ENCODE measurements around the gene PSKH1.

Gene PSKH1

GRCh38 chr16:67945392-67945933 lies 52.4 kb downstream of the PSKH1 start:
- H3K36me3 ChIP-seq (ENCODE audit: insufficient read depth, low read length) = peaks cover 69% of the 10 kb centered on the region
- H3K9me3 ChIP-seq (ENCODE audit: low read length) = no peaks in the 10 kb centered on the region
- peaks cover 31% of the 10 kb centered on the region for H3K4me1 ChIP-seq (ENCODE audit: insufficient read depth, low read length)
- no peak overlapping the region for H3K9ac ChIP-seq (ENCODE audit: low read length)
- no peak overlapping the region for H3K4me3 ChIP-seq (ENCODE audit: low read depth in 1 of 2, low read length in 2 of 2)
- no peak overlapping the region for H3K27ac ChIP-seq (ENCODE audit: low read depth, low read length)
- H3K27me3 ChIP-seq (ENCODE audit: control insufficient read depth in 1 of 2, insufficient read depth in 2 of 2, low read length in 2 of 2) = no peaks in the 10 kb centered on the region

- peaks cover 75% of the 10 kb centered on the region for H3K36me3 ChIP-seq (ENCODE audit: insufficient read depth, low read length)
- H3K4me3 ChIP-seq (ENCODE audit: low read depth in 1 of 2, low read length in 2 of 2) = no peak overlapping the region
- no peak overlapping the region for H3K9ac ChIP-seq (ENCODE audit: low read length)
- H3K4me1 ChIP-seq (ENCODE audit: insufficient read depth, low read length) = peaks cover 33% of the 10 kb centered on the region
- H3K9me3 ChIP-seq (ENCODE audit: low read length) = no peaks in the 10 kb centered on the region
- H3K27ac ChIP-seq (ENCODE audit: low read depth, low read length) = no peak overlapping the region
- H3K27me3 ChIP-seq (ENCODE audit: control insufficient read depth in 1 of 2, insufficient read depth in 2 of 2, low read length in 2 of 2) = no peaks in the 10 kb centered on the region
Observed at GRCh38 chr16:67946128-67946569, 53.1 kb downstream of the PSKH1 start.

- H3K4me3 ChIP-seq (ENCODE audit: low read depth in 1 of 2, low read length in 2 of 2) = no peak overlapping the region
- H3K9ac ChIP-seq (ENCODE audit: low read length) = no peak overlapping the region
- H3K4me1 ChIP-seq (ENCODE audit: insufficient read depth, low read length) = peaks cover 42% of the 10 kb centered on the region
- no peaks in the 10 kb centered on the region for H3K27me3 ChIP-seq (ENCODE audit: control insufficient read depth in 1 of 2, insufficient read depth in 2 of 2, low read length in 2 of 2)
- H3K27ac ChIP-seq (ENCODE audit: low read depth, low read length) = no peak overlapping the region
- no peaks in the 10 kb centered on the region for H3K9me3 ChIP-seq (ENCODE audit: low read length)
- peaks cover 85% of the 10 kb centered on the region for H3K36me3 ChIP-seq (ENCODE audit: insufficient read depth, low read length)
Observed at GRCh38 chr16:67946966-67947558, 54.0 kb downstream of the PSKH1 start.

GRCh38 chr16:67948015-67948414 lies 55.0 kb downstream of the PSKH1 start:
- no peak overlapping the region for H3K27ac ChIP-seq (ENCODE audit: low read depth, low read length)
- peaks cover 85% of the 10 kb centered on the region for H3K36me3 ChIP-seq (ENCODE audit: insufficient read depth, low read length)
- no peak overlapping the region for H3K9ac ChIP-seq (ENCODE audit: low read length)
- H3K4me1 ChIP-seq (ENCODE audit: insufficient read depth, low read length) = peaks cover 38% of the 10 kb centered on the region
- H3K4me3 ChIP-seq (ENCODE audit: low read depth in 1 of 2, low read length in 2 of 2) = no peak overlapping the region
- H3K27me3 ChIP-seq (ENCODE audit: control insufficient read depth in 1 of 2, insufficient read depth in 2 of 2, low read length in 2 of 2) = no peaks in the 10 kb centered on the region
- no peaks in the 10 kb centered on the region for H3K9me3 ChIP-seq (ENCODE audit: low read length)

GRCh38 chr16:67949645-67950044 lies 56.6 kb downstream of the PSKH1 start:
- Histone ChIP-seq H3K36me3 (ENCODE audit: insufficient read depth, low read length) (peaks cover 90% of the 10 kb centered on the region), H3K4me1 (ENCODE audit: insufficient read depth, low read length) (peaks cover 22% of the 10 kb centered on the region), H3K27me3 (ENCODE audit: control insufficient read depth in 1 of 2, insufficient read depth in 2 of 2, low read length in 2 of 2) (no peaks in the 10 kb centered on the region), H3K9ac (ENCODE audit: low read length) (no peak overlapping the region), H3K4me3 (ENCODE audit: low read depth in 1 of 2, low read length in 2 of 2) (no peak overlapping the region), H3K27ac (ENCODE audit: low read depth, low read length) (no peak overlapping the region), H3K9me3 (ENCODE audit: low read length) (no peaks in the 10 kb centered on the region)

GRCh38 chr16:67950335-67950843 lies 57.3 kb downstream of the PSKH1 start:
- no peak overlapping the region for H3K27ac ChIP-seq (ENCODE audit: low read depth, low read length)
- no peak overlapping the region for H3K4me3 ChIP-seq (ENCODE audit: low read depth in 1 of 2, low read length in 2 of 2)
- H3K9me3 ChIP-seq (ENCODE audit: low read length) = no peaks in the 10 kb centered on the region
- no peaks in the 10 kb centered on the region for H3K27me3 ChIP-seq (ENCODE audit: control insufficient read depth in 1 of 2, insufficient read depth in 2 of 2, low read length in 2 of 2)
- H3K36me3 ChIP-seq (ENCODE audit: insufficient read depth, low read length) = peaks cover 90% of the 10 kb centered on the region
- peaks cover 14% of the 10 kb centered on the region for H3K4me1 ChIP-seq (ENCODE audit: insufficient read depth, low read length)
- no peak overlapping the region for H3K9ac ChIP-seq (ENCODE audit: low read length)

GRCh38 chr16:67951485-67951884 lies 58.4 kb downstream of the PSKH1 start:
- H3K36me3 ChIP-seq (ENCODE audit: insufficient read depth, low read length) = peaks cover 80% of the 10 kb centered on the region
- no peaks in the 10 kb centered on the region for H3K27me3 ChIP-seq (ENCODE audit: control insufficient read depth in 1 of 2, insufficient read depth in 2 of 2, low read length in 2 of 2)
- H3K9ac ChIP-seq (ENCODE audit: low read length) = no peak overlapping the region
- peaks cover 13% of the 10 kb centered on the region for H3K4me1 ChIP-seq (ENCODE audit: insufficient read depth, low read length)
- H3K27ac ChIP-seq (ENCODE audit: low read depth, low read length) = peak overlapping the region; percentile 24
- H3K9me3 ChIP-seq (ENCODE audit: low read length) = no peaks in the 10 kb centered on the region
- H3K4me3 ChIP-seq (ENCODE audit: low read depth in 1 of 2, low read length in 2 of 2) = no peak overlapping the region

- no peak overlapping the region for H3K4me3 ChIP-seq (ENCODE audit: low read depth in 1 of 2, low read length in 2 of 2)
- H3K27ac ChIP-seq (ENCODE audit: low read depth, low read length) = no peak overlapping the region
- peaks cover 71% of the 10 kb centered on the region for H3K36me3 ChIP-seq (ENCODE audit: insufficient read depth, low read length)
Observed at GRCh38 chr16:67953641-67954375, 60.8 kb downstream of the PSKH1 start.

GRCh38 chr16:67954421-67955196 lies 61.6 kb downstream of the PSKH1 start:
- H3K9me3 ChIP-seq (ENCODE audit: low read length) = no peaks in the 10 kb centered on the region
- peaks cover 72% of the 10 kb centered on the region for H3K36me3 ChIP-seq (ENCODE audit: insufficient read depth, low read length)
- H3K4me3 ChIP-seq (ENCODE audit: low read depth in 1 of 2, low read length in 2 of 2) = no peak overlapping the region
- peaks cover 23% of the 10 kb centered on the region for H3K4me1 ChIP-seq (ENCODE audit: insufficient read depth, low read length)
- no peaks in the 10 kb centered on the region for H3K27me3 ChIP-seq (ENCODE audit: control insufficient read depth in 1 of 2, insufficient read depth in 2 of 2, low read length in 2 of 2)
- H3K9ac ChIP-seq (ENCODE audit: low read length) = no peak overlapping the region
- no peak overlapping the region for H3K27ac ChIP-seq (ENCODE audit: low read depth, low read length)

More at GRCh38 chr16:67953641-67954375, 60.8 kb downstream of the PSKH1 start:
- no peaks in the 10 kb centered on the region for H3K9me3 ChIP-seq (ENCODE audit: low read length)
- H3K9ac ChIP-seq (ENCODE audit: low read length) = no peak overlapping the region
- peaks cover 15% of the 10 kb centered on the region for H3K4me1 ChIP-seq (ENCODE audit: insufficient read depth, low read length)
- H3K27me3 ChIP-seq (ENCODE audit: control insufficient read depth in 1 of 2, insufficient read depth in 2 of 2, low read length in 2 of 2) = no peaks in the 10 kb centered on the region

- no peaks in the 10 kb centered on the region for H3K9me3 ChIP-seq (ENCODE audit: low read length)
- peaks cover 10% of the 10 kb centered on the region for H3K4me1 ChIP-seq (ENCODE audit: insufficient read depth, low read length)
- H3K9ac ChIP-seq (ENCODE audit: low read length) = no peak overlapping the region
- H3K4me3 ChIP-seq (ENCODE audit: low read depth in 1 of 2, low read length in 2 of 2) = no peak overlapping the region
- H3K36me3 ChIP-seq (ENCODE audit: insufficient read depth, low read length) = peaks cover 73% of the 10 kb centered on the region
- H3K27ac ChIP-seq (ENCODE audit: low read depth, low read length) = no peak overlapping the region
- H3K27me3 ChIP-seq (ENCODE audit: control insufficient read depth in 1 of 2, insufficient read depth in 2 of 2, low read length in 2 of 2) = no peaks in the 10 kb centered on the region
Observed at GRCh38 chr16:67957622-67958021, 64.6 kb downstream of the PSKH1 start.

All from muscle layer of colon (tissue), 2 donors.